DMS114 treated with DMSO at 0.1 percent for 48 hours (cell line): ENCODE results near the gene TIMP3.
A peak's percentile ranks its signal among the peaks of the same experiment; 100 is the strongest.

Experiments
- DNase-seq: peaks from one replicate; lab custom pipeline; 2025; ENCODE audit not compliant: unreplicated experiment; lab: John Stamatoyannopoulos, UW

Gene TIMP3

DNA sequence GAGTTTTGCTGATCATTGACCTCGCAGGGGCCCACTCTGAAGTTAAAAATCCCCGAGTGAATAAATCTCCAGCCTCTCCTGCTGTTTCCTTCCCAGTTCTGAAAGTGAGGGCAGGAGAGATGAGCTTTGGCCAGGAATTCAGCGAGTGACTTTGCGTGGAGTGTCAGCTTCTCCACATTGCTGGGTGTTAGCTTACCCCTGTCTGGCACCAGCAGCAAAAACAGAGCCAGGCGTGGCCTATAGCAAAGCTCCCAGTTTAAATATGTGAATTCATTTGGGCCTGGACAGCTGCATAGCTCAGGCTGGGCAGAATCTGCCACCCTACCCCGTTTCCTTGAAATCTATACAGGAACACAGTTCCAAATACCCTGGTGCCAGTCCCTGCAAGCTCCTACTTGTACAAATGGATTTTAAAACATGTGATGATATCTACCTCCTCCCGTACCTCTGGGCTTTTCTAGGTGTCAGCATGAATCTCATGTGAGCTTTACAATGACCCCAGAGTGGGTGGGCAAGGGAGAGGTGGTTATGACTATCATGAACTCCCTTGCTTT is 25.6 kb downstream of the TIMP3 start:
- DNase-seq: no peak

DNA sequence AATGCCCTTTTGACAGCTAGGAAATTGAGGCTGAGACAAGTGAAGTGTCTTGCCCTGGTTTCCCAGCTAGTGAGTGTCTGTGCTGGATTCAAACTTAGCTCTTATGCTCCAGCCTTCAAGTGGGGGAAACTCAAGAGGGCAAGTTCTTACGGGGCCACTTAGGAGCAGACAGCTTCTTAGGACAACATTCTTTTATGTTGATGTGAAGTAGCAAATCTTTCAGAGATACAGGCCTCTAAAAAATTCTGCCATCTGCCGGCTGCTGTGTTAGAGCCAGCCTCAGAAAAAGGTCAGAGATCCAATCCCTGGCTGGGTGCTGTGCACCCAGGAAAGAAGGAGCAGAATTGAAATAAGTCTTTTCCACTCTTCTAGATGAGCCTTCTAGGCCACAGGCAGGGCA is 26.6 kb downstream of the TIMP3 start:
- no peak for DNase-seq

DNA sequence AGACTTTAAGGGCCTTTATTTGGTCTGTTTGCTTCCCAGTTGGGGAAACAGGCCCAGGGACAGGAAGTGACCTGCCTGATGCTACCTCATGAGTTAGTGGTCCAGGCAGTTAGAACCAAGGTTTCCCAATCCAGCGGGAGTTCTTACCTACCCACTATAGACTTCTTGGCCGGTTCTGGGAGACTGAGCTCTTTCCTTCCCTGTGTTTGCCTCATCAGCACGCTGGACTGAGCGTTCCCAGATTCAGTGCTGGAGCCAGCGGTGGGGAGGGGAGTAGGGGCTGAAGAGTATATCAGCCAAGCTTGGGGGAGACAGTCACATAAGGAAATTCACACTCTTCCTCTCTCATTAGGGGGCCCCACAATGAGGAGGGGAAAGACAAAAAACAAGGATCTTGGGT is 27.1 kb downstream of the TIMP3 start:
- DNase-seq: no peak

DNA sequence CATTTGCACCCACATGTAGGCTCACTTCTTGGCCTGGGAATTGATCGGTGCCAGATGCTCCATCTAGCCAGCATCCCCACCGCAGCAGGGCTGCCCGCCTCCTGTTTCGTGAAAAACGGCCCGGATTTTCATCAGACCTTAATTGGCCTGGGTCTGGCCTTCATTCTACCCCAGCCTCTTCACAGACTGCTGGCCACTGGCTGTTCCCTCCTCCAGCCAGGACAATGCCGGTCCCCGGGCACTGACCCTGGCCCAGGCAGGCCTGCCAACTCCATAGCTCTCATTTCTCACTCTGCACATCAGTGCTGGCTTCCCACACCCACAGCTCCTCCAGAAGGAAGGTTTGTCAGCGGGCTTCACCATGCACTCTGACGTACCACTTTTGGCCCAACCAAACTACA is 27.9 kb downstream of the TIMP3 start:
- no peak for DNase-seq

DNA sequence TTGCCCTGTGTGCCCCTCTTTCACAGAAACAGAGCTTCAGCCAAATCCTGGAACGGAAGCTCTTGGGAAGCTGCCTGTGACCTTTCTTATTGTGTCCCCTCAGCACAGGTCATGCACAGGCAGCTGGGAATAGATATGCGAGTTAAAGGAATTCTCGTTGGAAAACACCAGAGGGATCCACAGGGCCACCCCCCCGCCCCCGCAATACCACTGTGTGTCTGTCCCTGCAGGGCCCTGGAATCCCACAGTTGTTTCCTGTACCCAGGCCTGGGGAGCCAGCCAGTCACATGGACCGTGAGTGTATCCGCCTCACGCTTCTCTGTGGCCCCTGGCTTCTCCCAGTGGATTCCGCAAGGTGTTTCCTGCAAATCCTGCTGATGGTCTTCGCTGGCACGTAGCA is 29.0 kb downstream of the TIMP3 start:
- no peak for DNase-seq

DNA sequence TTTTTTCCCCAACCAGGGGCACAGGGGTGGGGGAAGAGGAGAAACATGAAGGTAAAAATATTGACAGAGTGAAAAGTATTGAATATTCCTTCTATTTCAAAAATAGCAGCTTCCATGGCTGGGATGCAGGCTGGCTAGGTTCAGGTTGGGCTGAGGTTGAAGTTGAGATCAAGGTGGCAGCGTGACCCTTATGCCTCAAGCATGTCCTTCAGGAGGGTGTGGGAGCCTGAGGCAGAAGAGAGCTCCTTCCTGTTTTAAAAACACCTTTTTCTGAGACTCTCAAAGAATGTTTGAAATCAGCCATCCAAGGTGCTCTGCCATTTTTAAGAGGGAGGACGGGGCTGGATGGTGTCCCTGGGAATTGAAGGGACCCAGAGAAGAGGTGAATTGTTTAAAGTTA is 29.5 kb downstream of the TIMP3 start:
- DNase-seq: no peak

DNA sequence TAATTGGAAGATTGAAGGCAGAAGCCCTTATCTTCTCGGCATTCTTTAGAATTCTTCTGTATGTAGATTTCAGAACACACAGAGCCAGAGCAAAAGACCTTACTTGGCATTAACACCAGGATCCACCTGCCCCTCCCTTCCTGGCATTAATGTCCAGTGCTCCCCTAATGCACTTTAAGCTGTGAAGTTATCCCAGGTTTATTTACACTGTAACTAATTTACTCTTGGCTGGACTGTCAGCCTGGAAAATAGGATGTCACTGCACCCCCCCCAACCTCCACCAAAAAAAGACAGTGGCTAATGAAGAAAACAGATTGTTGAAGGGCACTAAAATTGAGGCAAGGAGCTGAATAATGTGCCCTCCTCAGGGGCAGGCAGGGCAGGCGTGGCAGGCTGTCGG is 30.1 kb downstream of the TIMP3 start:
- no peak for DNase-seq

DNA sequence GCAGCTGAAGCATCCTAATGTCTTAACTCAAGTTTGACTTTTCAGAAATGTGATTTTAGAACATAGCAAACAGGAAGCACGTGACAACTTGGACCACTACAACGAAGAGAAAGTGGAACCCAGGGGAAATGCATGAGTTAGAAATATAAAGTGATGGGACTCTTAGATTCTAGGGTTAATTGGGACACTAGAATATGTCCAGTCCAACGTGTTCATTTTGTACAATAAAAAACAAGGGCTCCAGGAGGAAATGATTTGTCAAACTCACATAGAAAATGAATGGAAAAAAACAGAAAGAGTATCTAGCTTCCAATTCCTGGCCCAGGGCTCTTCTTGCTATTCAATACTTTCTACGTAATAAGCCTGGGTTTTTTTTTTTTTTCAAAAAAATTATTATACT is 30.7 kb downstream of the TIMP3 start:
- no peak for DNase-seq

DNA sequence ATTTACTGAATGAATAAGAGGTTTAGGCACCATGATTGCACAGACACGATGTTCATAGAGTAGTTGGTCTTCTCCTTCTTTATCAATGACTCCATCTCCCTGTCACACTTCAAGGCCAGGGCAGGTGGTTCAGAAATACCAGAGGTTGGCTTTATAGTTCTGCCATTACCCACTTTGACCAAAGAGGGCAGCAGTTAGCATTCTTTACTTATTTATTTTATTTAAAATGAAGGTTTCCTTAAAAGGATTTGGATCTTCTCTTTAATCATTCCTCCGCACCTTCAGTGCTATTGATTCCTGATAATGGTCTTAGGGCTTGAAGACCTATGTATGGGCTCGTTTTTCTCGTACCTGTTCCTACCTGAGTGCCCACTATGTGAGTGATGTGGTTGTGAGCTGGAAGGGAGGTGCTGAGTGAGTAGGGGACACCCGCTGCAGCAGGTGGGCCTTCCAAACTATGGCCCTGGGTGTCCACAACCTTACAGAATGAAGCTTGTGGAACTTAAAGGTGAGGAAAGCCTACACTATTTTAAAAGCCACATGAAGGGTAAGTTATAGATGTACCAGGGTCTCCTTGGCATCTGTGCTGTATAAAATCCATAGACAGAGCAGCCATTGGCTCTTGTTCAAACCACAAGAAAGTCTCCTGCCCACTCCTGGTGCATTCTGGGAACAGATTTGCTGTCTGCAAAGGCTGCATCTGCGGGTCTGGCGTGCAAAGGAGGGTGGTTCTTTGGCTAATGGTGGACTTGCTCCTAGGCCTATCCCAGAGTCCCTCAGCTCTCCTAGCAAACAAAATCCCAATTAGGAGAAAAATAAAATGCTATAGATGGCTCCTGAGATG is 35.0 kb downstream of the TIMP3 start:
- peak; percentile 10 for DNase-seq

DNA sequence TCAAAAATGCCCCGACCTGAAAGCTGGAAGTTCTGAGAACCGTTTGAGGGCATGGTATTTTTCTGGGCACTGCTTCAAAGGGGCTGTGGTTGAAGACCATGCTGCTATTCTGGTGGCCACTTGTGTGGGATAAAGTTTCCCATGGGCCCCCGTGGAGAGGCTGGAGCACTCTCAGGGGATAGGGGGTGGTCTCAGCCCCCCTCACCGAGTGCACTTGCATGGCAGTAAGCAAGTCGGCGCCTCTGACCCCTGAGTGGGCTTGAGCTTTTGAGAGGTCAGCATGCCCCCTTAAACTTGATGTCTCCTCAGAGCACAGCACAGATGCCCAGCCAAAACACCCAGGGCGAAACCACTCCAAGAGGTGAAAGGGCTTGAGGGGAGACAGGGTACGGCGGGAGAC is 35.6 kb downstream of the TIMP3 start:
- no peak for DNase-seq

DNA sequence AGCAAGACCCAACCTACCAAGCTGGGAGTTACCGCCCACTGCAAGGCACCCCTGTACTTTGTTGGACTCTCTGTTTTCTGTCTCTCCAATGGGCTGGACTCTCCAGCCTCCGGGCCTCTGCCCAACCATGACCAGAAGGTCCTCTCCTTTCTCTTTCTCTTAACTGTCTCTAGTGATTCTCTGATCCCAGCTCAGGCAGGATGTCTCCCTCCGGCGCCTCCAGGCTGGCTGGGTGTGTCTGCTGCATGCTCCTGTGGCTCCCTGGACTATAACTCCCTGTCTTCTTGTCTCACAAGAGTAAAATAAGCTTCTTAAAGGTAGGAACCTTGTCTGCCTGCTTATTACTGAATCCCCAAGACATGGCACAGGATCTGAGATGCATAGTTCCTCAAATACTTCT is 36.3 kb downstream of the TIMP3 start:
- no peak for DNase-seq

DNA sequence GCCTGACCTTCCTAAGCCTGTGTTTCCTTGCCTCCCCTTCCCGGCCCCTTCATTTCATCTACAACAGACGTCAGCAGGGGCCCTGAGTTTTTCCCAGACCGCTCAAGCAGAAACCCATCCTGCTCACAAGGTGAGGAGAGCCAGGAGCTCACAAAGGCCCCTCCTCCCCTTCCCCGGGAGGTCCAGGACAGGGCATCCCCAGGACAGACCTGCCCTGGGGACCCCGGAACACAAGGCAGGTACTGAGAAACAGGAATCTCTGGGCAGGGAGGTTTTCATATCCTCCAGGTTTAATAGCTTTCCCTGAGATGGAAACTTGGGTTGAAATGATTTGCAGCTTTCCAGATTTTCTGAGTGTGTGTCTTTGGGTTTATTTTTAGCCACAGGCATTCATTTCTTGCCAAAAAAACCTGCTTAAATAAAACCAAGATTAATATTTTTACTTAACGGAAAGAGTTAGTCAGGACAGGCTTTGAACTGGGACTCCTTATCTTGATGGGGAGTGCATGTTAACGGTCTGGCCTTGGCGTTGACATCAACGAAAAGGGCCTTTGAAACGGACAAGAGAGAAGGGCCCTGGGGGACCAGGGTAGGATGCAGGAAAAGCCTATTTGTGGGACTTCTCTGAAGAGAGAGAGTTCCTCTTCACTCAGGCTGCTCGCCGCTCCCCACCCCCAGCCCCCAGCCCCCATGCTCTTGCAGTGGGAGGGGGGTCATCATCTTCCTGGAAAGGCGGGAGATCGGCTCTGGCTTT is 38.5 kb downstream of the TIMP3 start:
- no peak for DNase-seq

DNA sequence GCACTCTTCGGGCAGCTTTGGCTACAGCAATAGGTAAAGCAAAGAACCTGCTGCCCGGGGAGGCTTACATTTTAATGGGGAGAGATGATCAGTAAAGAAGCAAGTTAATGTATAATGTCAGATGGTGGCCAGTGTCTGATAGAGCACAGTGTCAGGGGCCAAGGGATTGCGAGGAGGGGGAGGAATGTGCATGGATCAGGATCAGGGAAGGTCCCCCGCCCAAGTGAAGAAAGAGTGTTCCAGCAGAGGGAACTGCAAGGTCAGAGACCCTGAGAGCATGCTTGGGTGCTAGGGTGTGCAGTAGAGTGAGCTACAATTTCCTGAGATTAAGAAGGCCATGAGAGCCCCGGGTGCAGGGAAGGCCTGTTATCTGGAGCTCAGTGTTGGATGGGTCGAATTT is 39.7 kb downstream of the TIMP3 start:
- DNase-seq: no peak

DNA sequence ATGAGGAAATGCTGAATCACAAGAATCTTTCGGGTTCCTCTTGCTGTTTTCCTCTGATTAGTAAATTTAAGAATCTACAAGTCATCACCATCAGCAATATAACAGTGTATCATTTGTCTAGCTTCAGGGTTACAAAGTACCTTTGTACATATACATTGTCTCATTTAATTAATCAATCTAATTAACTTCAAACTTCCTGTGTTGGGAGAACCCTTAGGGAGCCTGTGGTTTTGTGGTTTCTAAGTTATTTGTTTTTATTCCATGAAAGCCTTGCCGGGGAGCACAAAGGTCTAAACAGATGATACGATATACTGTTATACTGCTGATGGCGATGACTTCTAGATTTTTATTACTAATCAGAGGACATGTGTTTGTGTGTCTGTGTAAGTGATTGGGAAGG is 41.0 kb downstream of the TIMP3 start:
- DNase-seq: no peak

DNA sequence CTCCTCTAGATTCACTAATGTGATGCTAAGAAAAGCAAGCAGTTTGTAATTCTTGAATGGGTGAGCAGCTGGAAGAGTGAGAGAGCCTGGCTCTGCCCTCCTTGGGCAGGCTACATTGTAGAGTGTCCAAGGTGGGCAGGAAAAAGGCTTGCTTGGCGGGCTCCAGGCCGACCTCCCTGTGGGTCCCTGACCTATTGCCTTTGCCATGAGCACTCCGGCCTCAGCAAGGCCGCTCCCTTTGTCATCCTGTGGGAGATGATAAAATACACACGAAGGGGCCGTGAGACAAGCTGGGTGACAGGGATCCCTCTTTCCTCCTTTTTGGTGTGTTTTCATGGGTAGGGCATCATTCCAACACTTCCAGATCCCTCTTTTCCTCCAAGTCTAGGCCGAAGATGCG is 41.8 kb downstream of the TIMP3 start:
- no peak for DNase-seq

DNA sequence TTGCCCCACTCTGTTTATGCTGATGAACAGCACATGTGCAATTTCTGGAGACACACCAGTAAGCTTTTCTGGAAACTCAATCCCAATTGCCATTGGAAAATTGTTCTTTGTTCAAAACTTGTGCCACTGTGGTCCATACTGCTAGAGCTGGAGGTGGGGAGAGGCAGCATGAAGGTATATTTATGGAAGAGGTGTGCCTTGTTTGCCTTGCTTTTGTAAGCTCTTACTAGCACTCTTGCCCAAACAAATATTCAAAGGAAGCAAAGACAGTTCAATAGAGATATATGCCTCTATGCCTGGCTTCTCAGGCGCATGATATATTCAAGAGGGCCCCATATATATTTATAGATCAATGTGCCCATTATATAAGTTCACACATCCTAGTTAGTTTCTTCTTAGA is 42.7 kb downstream of the TIMP3 start:
- DNase-seq: no peak

DNA sequence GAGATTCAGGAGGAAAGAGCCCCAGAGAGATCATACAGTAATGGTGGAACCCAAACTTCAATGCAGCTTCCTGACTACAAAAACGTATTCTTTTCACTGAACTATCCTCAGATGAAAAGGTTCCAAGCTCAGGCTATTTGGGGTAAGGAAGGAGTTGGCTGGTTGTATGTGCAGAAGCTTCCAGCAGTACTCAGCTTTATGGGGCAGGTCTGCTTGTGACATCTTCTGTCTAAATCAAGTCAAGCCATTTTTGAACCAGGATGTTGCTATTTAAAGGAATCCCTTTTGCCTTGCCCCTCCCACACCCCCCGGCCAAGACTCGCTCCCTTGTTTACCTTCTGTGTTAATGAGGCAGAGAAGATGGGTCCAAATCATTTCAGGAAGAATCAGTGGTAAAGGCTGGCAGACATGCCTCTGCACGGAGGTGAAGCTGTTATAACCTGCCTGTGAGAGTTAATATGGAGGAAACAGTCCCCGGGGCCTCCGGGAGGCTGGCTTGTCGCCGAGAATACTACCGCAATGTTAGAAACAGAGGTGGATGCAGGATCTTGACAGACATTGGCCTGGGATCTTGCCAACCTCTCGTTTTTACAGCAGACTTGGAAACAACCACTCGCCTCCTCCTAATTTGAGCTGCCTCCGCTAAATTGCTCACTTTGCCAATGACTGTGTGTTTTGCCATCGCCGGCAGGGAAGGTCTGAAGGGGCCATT is 45.4 kb downstream of the TIMP3 start:
- DNase-seq: no peak

DNA sequence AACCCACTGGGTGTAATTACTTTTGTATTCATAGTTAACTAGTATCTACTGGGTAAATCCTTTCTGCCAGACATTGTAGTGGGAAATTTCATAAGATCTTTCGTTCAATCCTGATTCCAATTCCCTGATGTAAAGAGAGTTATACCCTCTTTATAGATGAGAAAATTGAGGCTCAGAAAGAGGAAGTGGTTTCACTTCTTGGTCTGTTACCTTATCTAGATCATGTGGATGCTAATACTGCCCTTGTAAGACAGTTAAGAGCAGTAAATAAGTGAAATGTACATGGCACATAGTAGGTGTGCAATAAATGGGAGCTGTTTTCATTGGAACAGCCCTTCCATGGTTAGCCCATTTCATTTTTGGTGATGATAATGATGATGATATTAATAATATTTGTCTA is 46.7 kb downstream of the TIMP3 start:
- no peak for DNase-seq

DNA sequence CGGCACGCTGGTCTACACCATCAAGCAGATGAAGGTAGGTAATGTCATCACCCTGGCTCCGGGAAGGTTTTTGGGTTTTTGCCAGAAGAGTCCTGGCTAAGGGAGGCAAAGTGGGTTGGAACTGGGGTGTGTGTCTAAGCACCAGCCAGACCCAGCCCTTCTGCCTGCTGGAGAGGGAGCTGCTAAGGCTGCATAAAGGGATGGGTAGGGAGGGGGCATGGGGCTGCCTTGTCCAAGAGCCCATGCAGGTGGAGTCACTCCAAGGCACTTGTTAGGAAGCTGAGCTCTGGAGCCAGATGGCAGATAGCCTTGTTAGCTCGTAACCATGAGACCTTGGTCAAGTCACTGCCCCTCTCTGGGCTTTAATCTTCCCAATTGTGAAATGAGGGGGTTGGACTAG is 48.0 kb downstream of the TIMP3 start:
- no peak for DNase-seq

DNA sequence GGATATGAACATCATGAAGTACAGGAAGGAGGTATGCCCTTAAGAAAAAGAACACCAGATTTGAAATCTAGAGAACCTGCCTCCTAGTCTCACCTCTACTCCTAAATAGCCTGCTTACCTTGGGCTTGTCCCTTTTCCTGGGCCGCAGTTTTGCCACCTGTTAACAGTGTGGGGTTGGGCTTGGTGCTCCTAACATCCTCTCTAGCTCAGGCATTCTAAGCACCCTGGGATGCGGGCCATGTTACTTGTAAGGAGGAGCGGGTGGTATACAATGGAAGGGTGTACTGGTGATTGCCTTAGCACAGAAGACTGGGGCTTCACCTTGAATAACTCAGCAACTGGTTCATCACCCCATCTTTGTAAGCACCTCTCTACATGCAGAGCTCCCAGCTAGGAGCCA is 48.7 kb downstream of the TIMP3 start:
- no peak for DNase-seq

DNA sequence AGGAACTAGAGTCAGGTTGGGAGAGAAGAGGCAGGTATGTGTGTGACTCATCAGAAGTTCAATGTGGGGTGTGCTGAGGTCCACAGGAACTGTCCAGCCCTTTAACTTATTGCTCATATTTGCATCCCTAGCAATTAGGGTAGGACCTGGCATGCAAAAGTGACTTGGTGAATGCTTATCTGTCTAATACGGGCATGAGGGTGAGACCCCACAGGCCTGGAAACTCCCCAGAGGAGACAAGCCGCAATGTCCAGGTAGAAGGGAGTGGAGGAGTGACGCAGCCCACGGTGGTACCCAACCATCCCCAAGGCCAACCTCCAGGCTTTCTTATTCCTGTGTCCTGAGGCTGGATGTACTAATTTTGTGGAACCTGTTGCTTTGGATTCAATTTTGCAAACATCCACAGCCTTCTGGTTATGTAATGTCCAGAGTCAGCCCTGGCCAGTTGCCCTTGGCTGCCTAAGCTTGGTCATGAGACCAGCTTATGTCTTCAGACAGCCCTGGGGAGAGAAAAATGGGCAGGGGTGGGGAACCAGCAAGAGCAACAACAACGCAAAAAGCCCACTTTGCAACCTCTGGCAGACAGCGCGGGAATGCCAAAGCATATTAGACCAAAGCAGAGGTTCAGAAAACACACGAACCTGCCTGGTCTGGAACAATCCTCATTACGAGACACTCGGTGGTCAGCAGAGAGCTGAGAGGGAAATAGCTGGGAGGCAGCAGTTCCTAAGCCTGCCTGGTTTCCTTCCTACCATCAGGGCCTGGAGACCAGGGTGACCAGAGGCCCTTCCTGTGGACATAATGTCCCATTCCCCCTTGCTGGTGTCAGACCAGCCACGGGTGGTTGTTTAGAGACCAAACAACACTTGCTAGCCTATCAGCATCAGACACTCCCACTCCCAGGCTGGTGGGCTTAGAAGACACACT is 49.3 kb downstream of the TIMP3 start:
- DNase-seq: no peak
